Middle frontal gyrus (tissue), 1 donor: ENCODE results near the gene CNKSR1.

Experiments used
- DNase-seq: peaks from one replicate; pipeline ENCODE4 v3.0.0-alpha.2; 2015; ENCODE audit warnings: low spot score; ENCODE audit errors: extremely low spot score

Gene CNKSR1

GRCh38 chr1:26159743-26160039 is 17.6 kb upstream of the CNKSR1 start:
- DNase-seq = no peak

- DNase-seq = no peak
Observed at GRCh38 chr1:26160527-26161414, 16.5 kb upstream of the CNKSR1 start.

- DNase-seq = no peak
Observed at GRCh38 chr1:26161415-26162219, 15.7 kb upstream of the CNKSR1 start.

GRCh38 chr1:26162220-26162709 is 15.0 kb upstream of the CNKSR1 start:
- DNase-seq = no peak

GRCh38 chr1:26163684-26164035 is 13.6 kb upstream of the CNKSR1 start:
- no peak for DNase-seq

GRCh38 chr1:26164036-26164860 is 13.0 kb upstream of the CNKSR1 start:
- DNase-seq = no peak

- no peak for DNase-seq
Observed at GRCh38 chr1:26164861-26165842, 12.1 kb upstream of the CNKSR1 start.

GRCh38 chr1:26166719-26167281 is 10.5 kb upstream of the CNKSR1 start:
- no peak for DNase-seq

GRCh38 chr1:26168410-26169197 is 8.7 kb upstream of the CNKSR1 start, which contains the start of gene C1orf232:
Gene C1orf232 (minus strand): TSS chr1:26168963. CDS start chr1:26168499, 464 bp downstream.
- DNase-seq = no peak

- no peak for DNase-seq
Observed at GRCh38 chr1:26169198-26169554, 8.1 kb upstream of the CNKSR1 start.

- DNase-seq = peak; percentile 88
Observed at GRCh38 chr1:26169669-26170471, 7.4 kb upstream of the CNKSR1 start, which contains the start of gene ZNF593. Gene ZNF593 (plus strand): TSS chr1:26169908. CDS start chr1:26169984, 76 bp downstream.

GRCh38 chr1:26170472-26170821 is 6.8 kb upstream of the CNKSR1 start:
- no peak for DNase-seq

GRCh38 chr1:26171084-26172072 is 5.9 kb upstream of the CNKSR1 start, which contains the start of gene ZNF593OS:
Gene ZNF593OS (minus strand): TSS chr1:26171832. CDS start chr1:26171661, 171 bp downstream.
- no peak for DNase-seq

GRCh38 chr1:26175346-26175745 is 1.9 kb upstream of the CNKSR1 start:
- no peak for DNase-seq

GRCh38 chr1:26180010-26180506 is 2.8 kb downstream of the CNKSR1 start:
- no peak for DNase-seq

GRCh38 chr1:26181586-26182382 is 4.5 kb downstream of the CNKSR1 start:
- no peak for DNase-seq
